Body of pancreas (tissue), 4 donors: ENCODE results near the gene ARHGAP9. TPM values are rescaled to one million over a fixed set of nuclear protein-coding genes. Genes with fewer than 3 reads are reported as not detected.

Experiments used
- ATAC-seq: fragments of 150-250 bp; one replicate; pipeline ENCODE4 v1.9.1; 2016
- DNase-seq, 4 donors: peaks; one replicate each; pipeline ENCODE4 v3.0.0-alpha.2; 2019
- H3K27ac ChIP-seq, 4 donors: fragments of 200-600 bp; sonication (generic); 1 replicate in 3 of 4; 2 replicates in 1 of 4; pipeline versions ENCODE4 v1.5.1 to v1.6.1; 2016 to 2019; ENCODE audit warnings: mild to moderate bottlenecking in 1 of 4, mixed read lengths in 1 of 4, moderate library complexity in 1 of 4
- H3K27me3 ChIP-seq, 2 donors: fragments of 200-600 bp; sonication (generic); one replicate each; pipeline ENCODE4 v1.6.0; 2016; ENCODE audit warnings: mild to moderate bottlenecking in 1 of 2
- H3K36me3 ChIP-seq, 2 donors: fragments of 200-600 bp; sonication (generic); replicated peaks in 1 of 2; 2 replicates each; pipeline ENCODE4 v1.5.1; 2016; ENCODE audit warnings: low read depth in 2 of 2; ENCODE audit not compliant: insufficient read depth in 1 of 2
- H3K4me1 ChIP-seq: fragments of 200-600 bp; sonication (generic); one replicate; pipeline ENCODE4 v1.6.0; 2016
- H3K4me3 ChIP-seq, 2 donors: fragments of 200-600 bp; sonication (generic); 1 replicate in 1 of 2; 2 replicates in 1 of 2; pipeline ENCODE4 v1.5.1; 2016 to 2019
- H3K9me3 ChIP-seq, 3 donors: fragments of 200-600 bp; sonication (generic); 1 replicate in 2 of 3; 2 replicates in 1 of 3; pipeline ENCODE4 v1.5.1; 2016
- POLR2A ChIP-seq, 3 donors: fragments of 450-650 bp; IDR thresholded peaks; one replicate each; pipeline ENCODE4 v1.6.1; 2016; ENCODE audit warnings: antibody characterized with exemption in 3 of 3, mild to moderate bottlenecking in 2 of 3
- WGBS, 2 donors: methylation state at CpG; one replicate each; pipeline ENCODE4 v1.1.5; 2017; 5-methylcytosine and 5-hydroxymethylcytosine counted together
- intact Hi-C: fragments of 100-400 bp; cut with DNase I; formaldehyde crosslinking; loops from one replicate; pipeline ENCODE4 v1.15.1; 2023
- total RNA-seq, 2 donors: library from RNA; depleted of rRNA; stranded (reverse); fragments of >200 nt; gene quantifications; one replicate each; pipeline ENCODE4 v1.1.0, GENCODE V29; 2016
- TF ChIP-seq, protein P1 (sequence below), 7 experiments: fragments of 450-650 bp in 4 of 7; fragments of 200-600 bp in 3 of 7; sonication (generic) in 3 of 7; IDR thresholded peaks; one replicate each; pipeline ENCODE4 v1.5.1; 2016 to 2019; ENCODE audit warnings: antibody characterized with exemption in 7 of 7

Gene ARHGAP9
- total RNA-seq, 2 donors from 2014 or later = 18.9 TPM; not detected in 1

DNA sequence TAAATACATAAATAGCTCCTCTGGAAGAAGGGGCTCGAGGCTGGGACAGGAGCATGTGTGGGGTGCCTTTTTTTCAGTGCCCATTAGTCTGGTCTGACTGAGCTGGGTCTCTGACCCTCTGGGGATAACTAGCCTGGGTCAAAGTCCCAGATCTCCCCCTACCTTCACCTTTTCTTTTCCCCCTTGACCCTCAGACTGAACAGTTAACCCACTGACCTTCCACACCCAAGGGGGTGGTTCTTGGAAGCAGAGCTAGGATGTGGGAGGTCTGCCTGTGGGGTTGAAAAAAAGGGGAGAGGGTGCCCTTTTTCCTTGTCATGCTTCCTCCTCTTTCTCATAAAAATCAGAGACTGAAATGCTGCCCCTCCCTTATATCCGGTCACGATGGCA lies 21.0 kb downstream of the ARHGAP9 start:
- ATAC-seq (no peak), DNase-seq (no peak)
- intact Hi-C loops = no loop called here
- Histone ChIP-seq H3K4me3 (no peak overlapping the region), H3K9me3 (no peaks in the 10 kb centered on the region), H3K27ac (peak overlapping the region in 3 of 4 donors; percentile 52 to 70 (median 61)), H3K27me3 (no peaks in the 10 kb centered on the region), H3K4me1 (peaks cover 22% of the 10 kb centered on the region), H3K36me3 (no peaks in the 10 kb centered on the region)
- TF ChIP-seq, protein P1, sequence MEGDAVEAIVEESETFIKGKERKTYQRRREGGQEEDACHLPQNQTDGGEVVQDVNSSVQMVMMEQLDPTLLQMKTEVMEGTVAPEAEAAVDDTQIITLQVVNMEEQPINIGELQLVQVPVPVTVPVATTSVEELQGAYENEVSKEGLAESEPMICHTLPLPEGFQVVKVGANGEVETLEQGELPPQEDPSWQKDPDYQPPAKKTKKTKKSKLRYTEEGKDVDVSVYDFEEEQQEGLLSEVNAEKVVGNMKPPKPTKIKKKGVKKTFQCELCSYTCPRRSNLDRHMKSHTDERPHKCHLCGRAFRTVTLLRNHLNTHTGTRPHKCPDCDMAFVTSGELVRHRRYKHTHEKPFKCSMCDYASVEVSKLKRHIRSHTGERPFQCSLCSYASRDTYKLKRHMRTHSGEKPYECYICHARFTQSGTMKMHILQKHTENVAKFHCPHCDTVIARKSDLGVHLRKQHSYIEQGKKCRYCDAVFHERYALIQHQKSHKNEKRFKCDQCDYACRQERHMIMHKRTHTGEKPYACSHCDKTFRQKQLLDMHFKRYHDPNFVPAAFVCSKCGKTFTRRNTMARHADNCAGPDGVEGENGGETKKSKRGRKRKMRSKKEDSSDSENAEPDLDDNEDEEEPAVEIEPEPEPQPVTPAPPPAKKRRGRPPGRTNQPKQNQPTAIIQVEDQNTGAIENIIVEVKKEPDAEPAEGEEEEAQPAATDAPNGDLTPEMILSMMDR (IDR thresholded peaks at IDR 0.05) = no peak
- no peak for TF ChIP-seq POLR2A (IDR thresholded peaks at IDR 0.05)
- 30 to 59% methylated on average over 3 of the region's 3 CpGs for WGBS, 2 donors

DNA sequence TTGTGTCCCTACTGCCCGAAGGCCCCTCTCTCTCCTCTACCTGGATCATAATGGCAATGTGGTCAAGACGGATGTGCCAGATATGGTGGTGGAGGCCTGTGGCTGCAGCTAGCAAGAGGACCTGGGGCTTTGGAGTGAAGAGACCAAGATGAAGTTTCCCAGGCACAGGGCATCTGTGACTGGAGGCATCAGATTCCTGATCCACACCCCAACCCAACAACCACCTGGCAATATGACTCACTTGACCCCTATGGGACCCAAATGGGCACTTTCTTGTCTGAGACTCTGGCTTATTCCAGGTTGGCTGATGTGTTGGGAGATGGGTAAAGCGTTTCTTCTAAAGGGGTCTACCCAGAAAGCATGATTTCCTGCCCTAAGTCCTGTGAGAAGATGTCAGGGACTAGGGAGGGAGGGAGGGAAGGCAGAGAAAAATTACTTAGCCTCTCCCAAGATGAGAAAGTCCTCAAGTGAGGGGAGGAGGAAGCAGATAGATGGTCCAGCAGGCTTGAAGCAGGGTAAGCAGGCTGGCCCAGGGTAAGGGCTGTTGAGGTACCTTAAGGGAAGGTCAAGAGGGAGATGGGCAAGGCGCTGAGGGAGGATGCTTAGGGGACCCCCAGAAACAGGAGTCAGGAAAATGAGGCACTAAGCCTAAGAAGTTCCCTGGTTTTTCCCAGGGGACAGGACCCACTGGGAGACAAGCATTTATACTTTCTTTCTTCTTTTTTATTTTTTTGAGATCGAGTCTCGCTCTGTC lies 22.8 kb downstream of the ARHGAP9 start:
- H3K36me3 ChIP-seq = no peaks in the 10 kb centered on the region
- no peak overlapping the region for H3K4me3 ChIP-seq
- no peak overlapping the region for H3K27ac ChIP-seq
- H3K27me3 ChIP-seq = no peaks in the 10 kb centered on the region
- TF ChIP-seq, protein P1 (IDR thresholded peaks at IDR 0.05) = no peak
- TF ChIP-seq POLR2A (IDR thresholded peaks at IDR 0.05) = no peak
- 65 to 67% methylated on average over 6 of the region's 6 CpGs for WGBS, 2 donors
- H3K4me1 ChIP-seq = peaks cover 20% of the 10 kb centered on the region
- ATAC-seq (no peak), DNase-seq (no peak)
- intact Hi-C loops = no loop called here
- no peaks in the 10 kb centered on the region for H3K9me3 ChIP-seq

DNA sequence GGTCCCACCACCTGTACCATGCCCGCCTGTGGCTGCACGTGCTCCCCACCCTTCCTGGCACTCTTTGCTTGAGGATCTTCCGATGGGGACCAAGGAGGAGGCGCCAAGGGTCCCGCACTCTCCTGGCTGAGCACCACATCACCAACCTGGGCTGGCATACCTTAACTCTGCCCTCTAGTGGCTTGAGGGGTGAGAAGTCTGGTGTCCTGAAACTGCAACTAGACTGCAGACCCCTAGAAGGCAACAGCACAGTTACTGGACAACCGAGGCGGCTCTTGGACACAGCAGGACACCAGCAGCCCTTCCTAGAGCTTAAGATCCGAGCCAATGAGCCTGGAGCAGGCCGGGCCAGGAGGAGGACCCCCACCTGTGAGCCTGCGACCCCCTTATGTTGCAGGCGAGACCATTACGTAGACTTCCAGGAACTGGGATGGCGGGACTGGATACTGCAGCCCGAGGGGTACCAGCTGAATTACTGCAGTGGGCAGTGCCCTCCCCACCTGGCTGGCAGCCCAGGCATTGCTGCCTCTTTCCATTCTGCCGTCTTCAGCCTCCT lies 23.4 kb downstream of the ARHGAP9 start:
- ATAC-seq (no peak), DNase-seq (peak in 2 of 4 donors; percentile 52 to 67)
- H3K27me3 ChIP-seq = no peaks in the 10 kb centered on the region
- no peak overlapping the region for H3K4me3 ChIP-seq
- H3K36me3 ChIP-seq = no peaks in the 10 kb centered on the region
- H3K27ac ChIP-seq = no peak overlapping the region
- H3K4me1 ChIP-seq = peaks cover 18% of the 10 kb centered on the region
- TF ChIP-seq, protein P1 (IDR thresholded peaks at IDR 0.05) = peak; percentile 45 to 53 (median 48)
- TF ChIP-seq POLR2A (IDR thresholded peaks at IDR 0.05) = no peak
- intact Hi-C loops = no loop called here
- WGBS, 2 donors = 21 to 27% methylated on average over 14 of the region's 15 CpGs
- H3K9me3 ChIP-seq = no peaks in the 10 kb centered on the region

DNA sequence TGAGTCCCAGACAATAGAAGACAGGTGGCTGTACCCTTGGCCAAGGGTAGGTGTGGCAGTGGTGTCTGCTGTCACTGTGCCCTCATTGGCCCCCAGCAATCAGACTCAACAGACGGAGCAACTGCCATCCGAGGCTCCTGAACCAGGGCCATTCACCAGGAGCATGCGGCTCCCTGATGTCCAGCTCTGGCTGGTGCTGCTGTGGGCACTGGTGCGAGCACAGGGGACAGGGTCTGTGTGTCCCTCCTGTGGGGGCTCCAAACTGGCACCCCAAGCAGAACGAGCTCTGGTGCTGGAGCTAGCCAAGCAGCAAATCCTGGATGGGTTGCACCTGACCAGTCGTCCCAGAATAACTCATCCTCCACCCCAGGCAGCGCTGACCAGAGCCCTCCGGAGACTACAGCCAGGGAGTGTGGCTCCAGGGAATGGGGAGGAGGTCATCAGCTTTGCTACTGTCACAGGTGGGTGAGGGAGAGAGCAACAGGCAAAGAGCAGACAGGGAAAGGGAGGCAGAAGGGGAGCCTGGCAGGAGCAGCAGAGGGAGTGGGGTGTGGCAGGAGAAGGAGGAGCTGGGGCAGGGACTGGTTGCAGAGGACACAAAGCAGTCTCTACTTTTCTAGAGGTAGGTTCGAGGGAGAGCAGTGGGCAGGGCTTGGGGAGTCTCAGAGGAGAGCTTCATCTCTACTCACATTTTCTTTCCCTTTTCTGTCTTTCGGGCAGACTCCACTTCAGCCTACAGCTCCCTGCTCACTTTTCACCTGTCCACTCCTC lies 24.1 kb downstream of the ARHGAP9 start:
- Histone ChIP-seq H3K4me3 (no peak overlapping the region), H3K27me3 (no peaks in the 10 kb centered on the region), H3K9me3 (no peaks in the 10 kb centered on the region), H3K4me1 (peaks cover 15% of the 10 kb centered on the region), H3K27ac (peak overlapping the region in 1 of 4 donors; percentile 25), H3K36me3 (no peaks in the 10 kb centered on the region)
- 45 to 51% methylated on average over 6 to 10 of the region's 10 CpGs for WGBS, 2 donors
- no peak for ATAC-seq
- intact Hi-C loops = no loop called here
- DNase-seq = no peak
- TF ChIP-seq, protein P1 (IDR thresholded peaks at IDR 0.05) = no peak
- no peak for TF ChIP-seq POLR2A (IDR thresholded peaks at IDR 0.05)
